ENCODE data around the gene AP2A1. TPM values are rescaled to one million over a fixed set of nuclear protein-coding genes. Genes with fewer than 3 reads are reported as not detected.

Gene AP2A1
- total and polyA plus RNA-seq, 9 of the 15 experiments (the other 6 are each of a cell fraction or from before 2014, with no cell fraction given) = 0.55 to 150 (median 31.9) TPM

- TF ChIP-seq THAP7 (CRISPR knock-in tag; IDR thresholded peaks at IDR 0.05) (no peak), ZNF561 (CRISPR knock-in tag; conservative IDR thresholded peaks at IDR 0.05) (no peak), ILF3 (IDR thresholded peaks at IDR 0.05; ENCODE audit: borderline replicate concordance) (no peak), BRF2 (IDR thresholded peaks at IDR 0.05; ENCODE audit: borderline replicate concordance, insufficient read depth, insufficient read length) (no peak), AFF1 (IDR thresholded peaks at IDR 0.05; ENCODE audit: low read depth in 1 of 2, partially characterized antibody in 2 of 2) (peak; percentile 22 to 38), ZNF184 (CRISPR knock-in tag; IDR thresholded peaks at IDR 0.05) (no peak), ZBTB40 (IDR thresholded peaks at IDR 0.05) (peak; percentile 91), ZBTB40 (CRISPR knock-in tag; IDR thresholded peaks at IDR 0.05) (no peak), ZNF124 (CRISPR knock-in tag; IDR thresholded peaks at IDR 0.05) (no peak), HNRNPUL1 (IDR thresholded peaks at IDR 0.05; ENCODE audit: low read length) (no peak), KLF10 (CRISPR knock-in tag; IDR thresholded peaks at IDR 0.05) (no peak), ZNF695 (CRISPR knock-in tag; IDR thresholded peaks at IDR 0.05) (no peak)
These were observed 533 bp upstream of the AP2A1 start (continued) for GRCh38 chr19:49766007-49766929.
